OCI-LY7 (cell line): ENCODE measurements around the gene CYB5R3. TPM values are rescaled to one million over a fixed set of nuclear protein-coding genes. Genes with fewer than 3 reads are reported as not detected.
"Not testable (repeated sequence)": the region's sequence is repeated elsewhere in the genome, so short reads cannot be mapped to it uniquely, and the experiment has no call there.

Experiments used
- BruUV-seq: library from RNA; stranded (reverse); fragments of 400-500 nt; replicated peaks from 2 replicates; lab custom pipeline; 2021; lab: Mats Ljungman, UMichigan
- CTCF ChIA-PET: fragments of 300-600 bp; sonication (Branson Sonifier 250); formaldehyde crosslinking; loops from one replicate; lab custom pipeline; 2022; ENCODE audit warnings: antibody characterized with exemption; ENCODE audit not compliant: unreplicated experiment; lab: Charles Lee
- POLR2A ChIA-PET: fragments of 300-600 bp; sonication (Branson Sonifier 250); formaldehyde crosslinking; loops from one replicate; lab custom pipeline; 2022; ENCODE audit warnings: antibody characterized with exemption; lab: Charles Lee
- DNase-seq: peaks from one replicate; pipeline ENCODE4 v3.0.0-alpha.2; 2015; ENCODE audit warnings: low spot score
- H2AFZ ChIP-seq: fragments of 200-600 bp; sonication (generic), shearing (Covaris generic); 2 replicates; pipeline ENCODE4 v1.6.1; 2014; ENCODE audit warnings: mild to moderate bottlenecking, antibody characterized with exemption, low read length, moderate library complexity
- H3K27ac ChIP-seq: fragments of 200-600 bp; sonication (generic); 2 replicates; pipeline ENCODE4 v1.5.1; 2014; ENCODE audit warnings: mixed run types, low read depth, mild to moderate bottlenecking, moderate library complexity, low read length, inconsistent platforms; ENCODE audit not compliant: poor library complexity, severe bottlenecking
- H3K36me3 ChIP-seq: fragments of 200-600 bp; sonication (generic); 2 replicates; pipeline ENCODE4 v1.6.1; 2014; ENCODE audit warnings: mild to moderate bottlenecking, antibody characterized with exemption, low read length, moderate library complexity, mixed read lengths; ENCODE audit not compliant: insufficient read depth
- H3K4me1 ChIP-seq: fragments of 200-600 bp; sonication (generic); 2 replicates; pipeline ENCODE4 v1.5.1; 2014; ENCODE audit warnings: mild to moderate bottlenecking, low read length; ENCODE audit not compliant: insufficient read depth, poor library complexity, severe bottlenecking
- H3K4me2 ChIP-seq: fragments of 200-600 bp; sonication (generic); 2 replicates; pipeline ENCODE4 v1.6.1; 2014; ENCODE audit warnings: mild to moderate bottlenecking, low read length
- H3K4me3 ChIP-seq: fragments of 200-600 bp; sonication (generic); 2 replicates; pipeline ENCODE4 v1.5.1; 2014; ENCODE audit warnings: mild to moderate bottlenecking, low read depth, low read length; ENCODE audit not compliant: poor library complexity, severe bottlenecking
- H3K79me2 ChIP-seq: fragments of 200-600 bp; sonication (generic); 2 replicates; pipeline ENCODE4 v1.6.1; 2016; ENCODE audit warnings: low read depth, mild to moderate bottlenecking, low read length, moderate library complexity, mixed read lengths; ENCODE audit not compliant: insufficient read depth
- H3K9me2 ChIP-seq: fragments of 200-600 bp; sonication (generic); 2 replicates; pipeline ENCODE4 v1.6.1; 2016; ENCODE audit warnings: mild to moderate bottlenecking, low read length, mixed read lengths; ENCODE audit not compliant: insufficient read depth
- H3K9me3 ChIP-seq: fragments of 200-600 bp; sonication (generic); 2 replicates; pipeline ENCODE4 v1.6.1; 2014; ENCODE audit warnings: mild to moderate bottlenecking, mixed run types, low read length, mixed read lengths
- H4K20me1 ChIP-seq: fragments of 200-600 bp; sonication (generic); 2 replicates; pipeline ENCODE4 v1.6.1; 2014; ENCODE audit warnings: mild to moderate bottlenecking, antibody characterized with exemption, low read length, moderate library complexity, mixed read lengths; ENCODE audit not compliant: insufficient read depth
- CTCF ChIP-seq: fragments of 200-600 bp; sonication (generic); conservative IDR thresholded peaks from 2 replicates; pipeline ENCODE4 v1.5.1; 2014; ENCODE audit warnings: mild to moderate bottlenecking, antibody characterized with exemption, low read length, moderate library complexity, mixed read lengths
- EZH2phosphoT487 ChIP-seq: fragments of 200-600 bp; sonication (generic); IDR thresholded peaks from 2 replicates; pipeline ENCODE4 v1.6.1; 2018; ENCODE audit warnings: low read depth, borderline replicate concordance, mild to moderate bottlenecking, mixed run types, antibody characterized with exemption, low read length, moderate library complexity, mixed read lengths
- intact Hi-C: fragments of 100-400 bp; cut with micrococcal nuclease; formaldehyde crosslinking; loops from one replicate; pipeline ENCODE4 v1.10.0; 2022; ENCODE audit not compliant: unreplicated experiment
- total RNA-seq, 2 experiments: library from RNA; depleted of rRNA in 1 of 2; stranded (reverse); fragments of >200 nt in 1 of 2; shearing (Covaris generic) in 1 of 2; gene quantifications; 2 replicates each; pipeline ENCODE4 v1.2.3, GENCODE V29; 2014 to 2022

CYB5R3 gene
- total RNA-seq, 2 experiments from 2014 or later: 38.0 to 68.9 TPM

- intact Hi-C loops: no loop called here
- peaks cover 88% of the 10 kb centered on the region for H3K36me3 ChIP-seq
- no peak for DNase-seq
- no peak overlapping the region for H2AFZ ChIP-seq
- no peak overlapping the region for H3K27ac ChIP-seq
- no peaks in the 10 kb centered on the region for H3K9me2 ChIP-seq
- peaks cover 95% of the 10 kb centered on the region for H3K79me2 ChIP-seq
- H3K4me3 ChIP-seq: no peak overlapping the region
- H4K20me1 ChIP-seq: peaks cover 24% of the 10 kb centered on the region
- no TSS peak for BruUV-seq
- H3K4me1 ChIP-seq: peaks cover 23% of the 10 kb centered on the region
- H3K4me2 ChIP-seq: no peak overlapping the region
- TF ChIP-seq EZH2phosphoT487 (no peak), CTCF (no peak)
- no peaks in the 10 kb centered on the region for H3K9me3 ChIP-seq
- ChIA-PET CTCF (no interaction called here), POLR2A (interaction anchor here (0.6 kb wide), 1 partner anchor 9 kb away, joined by 3 read pairs; no protein-coding TSS in a partner anchor)
Measured at GRCh38 chr22:42608823-42609361, 40.3 kb downstream of the CYB5R3 start.

- DNase-seq: no peak
- Histone ChIP-seq H2AFZ (no peak overlapping the region), H3K9me2 (no peaks in the 10 kb centered on the region), H3K27ac (no peak overlapping the region), H3K4me1 (peaks cover 20% of the 10 kb centered on the region), H3K4me3 (no peak overlapping the region), H3K9me3 (no peaks in the 10 kb centered on the region), H4K20me1 (peaks cover 20% of the 10 kb centered on the region), H3K4me2 (no peak overlapping the region), H3K36me3 (peaks cover 93% of the 10 kb centered on the region), H3K79me2 (peaks cover 95% of the 10 kb centered on the region)
- no TSS peak for BruUV-seq
- no peak for TF ChIP-seq EZH2phosphoT487
- no peak for TF ChIP-seq CTCF
- ChIA-PET POLR2A (interaction anchor here (0.6 kb wide), 2 partner anchors 10 to 300 kb away, joined by 3 read pairs; no protein-coding TSS in a partner anchor), CTCF (no interaction called here)
- intact Hi-C loops: no loop called here
Measured at GRCh38 chr22:42608136-42608822, 40.9 kb downstream of the CYB5R3 start.

- H3K4me3 ChIP-seq, DNase-seq, H3K9me3 ChIP-seq, POLR2A ChIA-PET, H2AFZ ChIP-seq, CTCF ChIA-PET, H3K27ac ChIP-seq, H3K9me2 ChIP-seq, BruUV-seq, H3K4me2 ChIP-seq, intact Hi-C loops: not testable (repeated sequence)
- peaks cover 13% of the 10 kb centered on the region for H4K20me1 ChIP-seq
- peaks cover 94% of the 10 kb centered on the region for H3K79me2 ChIP-seq
- peaks cover 13% of the 10 kb centered on the region for H3K4me1 ChIP-seq
- H3K36me3 ChIP-seq: peaks cover 93% of the 10 kb centered on the region
Measured at GRCh38 chr22:42607641-42608040, 41.6 kb downstream of the CYB5R3 start.
